Measurements from ENCODE around the gene ASPM.

Gene ASPM, protein sequence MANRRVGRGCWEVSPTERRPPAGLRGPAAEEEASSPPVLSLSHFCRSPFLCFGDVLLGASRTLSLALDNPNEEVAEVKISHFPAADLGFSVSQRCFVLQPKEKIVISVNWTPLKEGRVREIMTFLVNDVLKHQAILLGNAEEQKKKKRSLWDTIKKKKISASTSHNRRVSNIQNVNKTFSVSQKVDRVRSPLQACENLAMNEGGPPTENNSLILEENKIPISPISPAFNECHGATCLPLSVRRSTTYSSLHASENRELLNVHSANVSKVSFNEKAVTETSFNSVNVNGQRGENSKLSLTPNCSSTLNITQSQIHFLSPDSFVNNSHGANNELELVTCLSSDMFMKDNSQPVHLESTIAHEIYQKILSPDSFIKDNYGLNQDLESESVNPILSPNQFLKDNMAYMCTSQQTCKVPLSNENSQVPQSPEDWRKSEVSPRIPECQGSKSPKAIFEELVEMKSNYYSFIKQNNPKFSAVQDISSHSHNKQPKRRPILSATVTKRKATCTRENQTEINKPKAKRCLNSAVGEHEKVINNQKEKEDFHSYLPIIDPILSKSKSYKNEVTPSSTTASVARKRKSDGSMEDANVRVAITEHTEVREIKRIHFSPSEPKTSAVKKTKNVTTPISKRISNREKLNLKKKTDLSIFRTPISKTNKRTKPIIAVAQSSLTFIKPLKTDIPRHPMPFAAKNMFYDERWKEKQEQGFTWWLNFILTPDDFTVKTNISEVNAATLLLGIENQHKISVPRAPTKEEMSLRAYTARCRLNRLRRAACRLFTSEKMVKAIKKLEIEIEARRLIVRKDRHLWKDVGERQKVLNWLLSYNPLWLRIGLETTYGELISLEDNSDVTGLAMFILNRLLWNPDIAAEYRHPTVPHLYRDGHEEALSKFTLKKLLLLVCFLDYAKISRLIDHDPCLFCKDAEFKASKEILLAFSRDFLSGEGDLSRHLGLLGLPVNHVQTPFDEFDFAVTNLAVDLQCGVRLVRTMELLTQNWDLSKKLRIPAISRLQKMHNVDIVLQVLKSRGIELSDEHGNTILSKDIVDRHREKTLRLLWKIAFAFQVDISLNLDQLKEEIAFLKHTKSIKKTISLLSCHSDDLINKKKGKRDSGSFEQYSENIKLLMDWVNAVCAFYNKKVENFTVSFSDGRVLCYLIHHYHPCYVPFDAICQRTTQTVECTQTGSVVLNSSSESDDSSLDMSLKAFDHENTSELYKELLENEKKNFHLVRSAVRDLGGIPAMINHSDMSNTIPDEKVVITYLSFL (N-terminal part only)

DNA sequence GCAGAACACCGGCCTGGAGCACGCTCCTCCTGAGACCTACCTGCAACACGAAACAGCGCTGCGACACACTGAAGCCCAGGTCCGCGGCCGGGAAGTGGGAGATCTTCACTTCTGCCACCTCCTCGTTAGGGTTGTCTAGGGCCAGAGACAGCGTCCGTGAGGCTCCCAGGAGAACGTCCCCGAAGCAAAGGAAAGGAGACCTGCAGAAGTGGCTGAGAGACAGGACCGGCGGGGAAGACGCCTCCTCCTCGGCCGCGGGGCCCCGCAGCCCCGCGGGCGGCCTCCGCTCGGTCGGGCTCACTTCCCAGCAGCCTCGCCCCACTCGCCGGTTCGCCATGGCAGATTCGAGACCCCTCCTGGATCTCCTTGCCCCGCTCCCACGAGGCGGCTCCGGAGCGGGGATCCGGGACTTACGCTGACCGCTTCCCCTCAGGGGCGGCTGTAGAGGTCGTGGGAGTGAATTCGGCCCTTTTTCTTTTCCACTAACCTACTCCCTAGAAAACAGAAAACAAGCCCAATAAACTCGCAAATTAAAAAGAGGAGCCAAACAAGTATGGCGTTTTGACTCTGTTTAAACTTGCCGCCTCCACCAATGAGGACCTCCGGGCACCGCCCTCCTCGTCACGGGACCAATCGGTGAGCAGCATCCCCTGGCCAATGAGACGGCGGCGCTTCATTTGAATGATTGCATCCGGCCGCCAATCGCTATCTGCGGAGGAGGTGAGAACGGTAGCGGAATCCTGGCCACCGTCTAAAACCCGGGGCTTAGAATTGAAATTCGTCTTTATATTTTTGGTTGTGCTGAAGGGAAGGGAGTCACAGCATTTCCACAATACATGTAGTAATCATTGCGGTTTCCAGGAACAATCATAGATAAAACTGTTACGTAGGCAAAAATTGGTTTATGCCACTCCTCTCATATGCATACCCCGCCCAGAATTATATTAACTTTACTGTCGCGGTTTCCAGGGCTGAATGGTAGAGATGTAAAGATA is at the start of gene ASPM:
Gene ASPM (minus strand): TSS at position 569 of the 995 bp plus-strand sequence. CDS start 232 bp downstream, at position 337.
- DNase-seq = peak; percentile 99

DNA sequence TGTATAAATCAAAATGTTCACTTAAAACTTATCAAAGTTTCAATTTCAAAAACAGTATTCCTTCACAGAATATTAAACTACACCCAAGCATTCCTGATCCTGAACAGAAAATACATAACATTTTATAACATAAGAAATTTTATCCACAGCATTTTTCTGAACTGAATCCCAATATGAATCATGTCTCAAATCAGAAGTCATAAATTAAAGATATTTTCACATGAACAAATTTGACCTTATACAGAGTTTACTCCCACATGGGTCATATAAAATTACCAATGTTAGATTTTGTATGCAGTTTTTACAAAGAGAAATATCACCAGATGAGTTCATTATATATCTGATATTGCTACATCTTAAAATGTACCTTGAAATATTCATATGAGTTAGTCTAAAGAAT is 48.6 kb upstream of the ASPM start:
- DNase-seq = no peak

DNA sequence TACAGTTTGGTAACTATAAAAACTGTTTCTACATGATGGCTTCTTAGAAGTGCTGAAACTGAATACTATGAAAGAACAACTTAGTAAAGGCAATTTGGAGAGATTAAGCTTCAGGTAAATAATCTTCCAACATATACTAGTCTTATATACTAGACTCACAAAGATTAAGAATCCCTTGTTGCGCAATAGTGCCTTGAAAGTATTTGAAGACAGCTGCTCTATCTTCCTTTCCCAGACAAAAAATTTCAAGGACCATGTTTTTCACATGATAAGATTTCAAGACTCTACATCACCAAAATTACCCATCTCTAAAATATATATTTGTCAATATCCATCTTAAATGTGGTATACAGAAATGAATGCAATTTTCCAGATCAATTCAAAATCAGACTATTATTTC is 37.7 kb upstream of the ASPM start:
- DNase-seq = peak; percentile 35

DNA sequence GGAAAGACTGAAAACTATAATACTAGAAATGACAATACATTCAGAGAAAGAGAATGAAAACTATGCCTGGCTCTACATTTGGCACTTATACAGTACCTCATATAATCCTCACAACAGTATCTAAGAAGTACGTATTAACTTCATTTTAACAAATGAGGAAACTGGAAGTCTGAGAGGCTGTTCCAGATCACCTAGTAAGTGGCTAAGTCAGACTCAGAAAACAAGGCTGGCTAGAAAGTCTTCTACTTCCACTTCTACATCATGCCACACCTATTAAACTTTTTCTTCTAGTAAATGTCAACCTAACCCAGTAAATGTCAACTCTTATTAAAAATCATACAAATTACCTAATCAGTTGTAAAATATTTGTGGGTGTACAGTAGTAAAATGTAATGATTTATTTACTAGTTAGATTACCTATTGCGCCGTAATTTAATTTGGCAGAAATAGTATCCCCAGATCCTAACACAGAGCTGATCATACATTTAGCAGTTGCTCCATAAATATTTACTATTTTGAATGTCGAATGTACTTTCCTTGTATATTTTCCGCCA is 36.8 kb upstream of the ASPM start:
- no peak for DNase-seq

DNA sequence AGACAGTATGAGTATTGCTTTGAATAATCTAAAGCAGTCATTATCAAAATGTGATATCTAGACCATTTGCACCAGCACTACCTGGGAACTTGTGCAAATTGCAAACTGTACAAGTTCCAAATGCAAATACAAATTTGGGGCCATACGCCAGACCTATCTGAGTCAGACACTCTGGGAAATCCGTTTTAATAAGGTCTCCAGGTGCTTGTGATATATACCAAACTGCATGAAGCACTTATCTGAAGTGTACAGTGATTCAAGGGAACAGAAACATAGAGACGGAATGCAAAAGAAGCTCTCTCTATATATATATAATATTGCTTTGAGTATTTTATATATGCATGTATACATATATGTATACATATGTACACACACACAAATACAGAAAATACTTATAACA is 36.2 kb upstream of the ASPM start:
- no peak for DNase-seq

DNA sequence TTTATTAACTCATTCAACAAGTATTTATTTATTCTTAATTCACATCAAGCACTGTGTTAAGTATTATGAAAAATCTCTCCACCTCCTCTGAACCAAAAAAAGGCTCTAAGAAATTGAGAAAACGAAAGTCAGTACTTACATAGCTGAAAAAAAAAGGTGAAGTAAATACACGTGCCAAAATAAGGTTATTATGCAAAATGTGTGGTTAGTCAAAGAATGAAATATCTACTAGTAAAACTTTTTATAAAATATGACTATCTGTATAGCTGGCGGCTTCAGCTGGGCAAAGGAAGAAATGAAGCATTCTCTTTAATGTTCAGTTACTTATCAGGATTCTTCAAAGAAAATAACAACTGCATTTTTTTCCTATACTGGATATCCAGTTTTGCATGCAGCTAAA is 35.5 kb upstream of the ASPM start:
- no peak for DNase-seq

DNA sequence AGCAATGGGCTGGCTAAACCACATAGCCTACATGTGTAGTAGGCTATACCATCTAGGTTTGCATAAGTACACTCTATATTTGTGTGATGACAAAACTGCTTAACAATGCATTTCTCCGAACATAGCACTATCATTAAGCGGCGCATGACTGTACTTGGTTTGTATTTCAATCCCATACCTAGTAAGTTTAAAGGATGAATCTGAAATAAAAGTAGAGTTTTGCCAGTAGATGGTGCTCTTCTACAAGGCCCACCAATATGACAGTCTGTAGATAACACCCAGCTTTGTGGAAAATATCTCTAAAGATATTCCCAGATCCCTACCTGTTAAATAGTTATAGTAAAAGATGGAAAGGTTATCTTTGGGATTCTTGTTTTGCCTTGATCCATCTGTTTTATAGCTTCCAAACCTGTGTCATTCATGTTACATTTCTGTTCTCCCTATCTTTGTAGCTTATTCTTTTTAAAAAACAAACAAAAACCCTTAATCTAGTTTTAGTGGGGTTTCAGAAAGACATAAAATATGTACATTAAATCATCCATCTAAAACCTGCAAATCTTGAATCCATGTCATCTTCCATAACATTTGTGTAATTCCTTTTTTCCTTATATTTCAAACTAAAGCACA is 33.9 kb upstream of the ASPM start:
- DNase-seq = peak; percentile 71

DNA sequence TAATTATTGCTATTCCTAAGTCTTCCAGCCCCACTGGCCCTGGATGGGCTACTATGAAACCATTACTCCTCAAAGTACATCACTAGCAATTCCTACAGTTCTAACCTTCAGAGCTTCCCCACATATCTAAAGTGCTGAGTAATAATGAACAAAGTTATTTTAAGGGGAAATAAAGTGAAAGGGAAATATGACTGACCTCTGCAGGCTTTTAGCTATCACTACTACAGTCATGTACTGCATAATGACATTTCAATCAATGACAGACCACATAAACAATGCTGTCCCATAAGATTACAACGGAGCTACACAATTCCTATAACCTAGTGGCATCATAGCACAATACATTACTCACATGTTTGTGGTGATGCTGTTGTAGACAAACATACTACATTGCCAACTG is 32.5 kb upstream of the ASPM start:
- DNase-seq = peak; percentile 83

DNA sequence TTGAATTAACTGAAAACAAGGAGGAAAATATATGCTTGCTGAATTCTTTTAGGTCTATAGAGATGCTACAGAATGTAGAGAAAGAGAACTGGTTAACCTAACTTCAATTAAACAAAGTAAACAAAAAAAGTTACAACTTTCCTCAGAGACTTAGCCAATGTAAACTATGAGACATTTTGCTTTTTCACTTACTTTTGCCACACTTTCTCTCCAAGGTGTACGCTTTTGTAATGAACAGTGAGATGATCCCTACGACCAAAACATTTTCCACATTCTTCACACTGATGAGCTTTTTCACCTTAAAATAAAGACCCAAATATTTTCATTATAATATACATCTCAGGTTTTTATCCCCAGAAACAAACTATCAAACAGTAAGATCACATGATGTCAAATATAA is 28.3 kb upstream of the ASPM start:
- no peak for DNase-seq

DNA sequence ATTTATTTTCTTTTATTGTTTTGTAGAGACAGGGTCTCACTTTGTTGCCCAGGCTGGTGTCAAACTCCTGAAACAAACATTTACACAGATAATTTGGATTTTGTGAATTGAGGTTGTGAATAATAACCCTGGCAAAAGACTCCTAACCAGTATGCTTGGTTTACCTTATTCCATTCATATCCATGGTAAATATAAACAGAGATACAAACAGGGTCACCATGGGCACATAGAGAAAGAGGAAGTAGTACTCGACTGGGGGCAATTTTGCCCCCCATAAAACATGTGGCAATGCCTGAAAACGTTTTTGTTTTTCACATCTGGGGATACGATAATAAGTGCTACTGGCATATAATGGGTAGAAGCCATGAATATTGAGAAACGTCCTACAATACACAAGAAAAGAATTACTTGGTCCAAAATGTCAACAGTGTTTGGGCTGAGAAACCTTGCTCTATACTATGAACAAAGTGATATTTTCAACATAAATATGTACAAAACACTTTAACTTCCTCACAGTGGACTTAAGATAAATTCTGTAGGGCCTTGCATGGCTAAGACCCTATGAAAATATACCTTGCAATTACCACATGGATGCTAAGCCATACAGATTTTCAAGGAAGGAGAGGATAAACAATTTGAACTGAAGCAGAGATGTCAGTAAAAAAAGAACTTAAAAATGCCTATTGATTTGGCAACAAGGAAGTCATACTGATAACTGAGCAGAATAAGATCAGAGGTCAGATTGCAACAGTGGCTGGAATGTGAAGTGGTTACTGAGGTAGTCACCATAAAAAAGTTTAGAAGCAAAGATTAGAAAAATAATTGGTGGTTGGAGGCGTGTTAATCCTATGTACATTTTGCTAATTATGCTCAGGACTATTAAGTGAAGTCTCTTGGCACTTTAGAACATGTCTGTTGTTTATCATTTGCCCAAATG is 27.4 kb upstream of the ASPM start:
- DNase-seq = peak; percentile 59

DNA sequence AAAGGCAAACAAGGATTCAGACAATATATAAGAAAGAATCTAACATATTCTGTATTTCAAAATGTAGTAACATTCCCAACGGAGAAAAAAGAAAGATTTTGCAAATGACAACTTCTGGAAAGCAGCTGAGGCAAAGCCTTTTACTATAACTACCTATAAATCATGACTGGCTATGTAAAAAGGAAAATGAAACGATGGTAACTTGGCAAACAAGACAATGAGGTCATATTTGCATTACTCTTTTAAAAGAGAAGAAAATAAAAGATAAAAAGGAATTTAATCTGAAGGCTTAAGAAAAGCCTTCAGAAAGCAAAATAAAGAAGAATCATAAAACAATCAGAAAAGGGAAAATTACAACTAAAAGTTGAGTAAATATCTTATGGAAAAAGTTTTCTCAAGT is 25.1 kb upstream of the ASPM start:
- DNase-seq = no peak

DNA sequence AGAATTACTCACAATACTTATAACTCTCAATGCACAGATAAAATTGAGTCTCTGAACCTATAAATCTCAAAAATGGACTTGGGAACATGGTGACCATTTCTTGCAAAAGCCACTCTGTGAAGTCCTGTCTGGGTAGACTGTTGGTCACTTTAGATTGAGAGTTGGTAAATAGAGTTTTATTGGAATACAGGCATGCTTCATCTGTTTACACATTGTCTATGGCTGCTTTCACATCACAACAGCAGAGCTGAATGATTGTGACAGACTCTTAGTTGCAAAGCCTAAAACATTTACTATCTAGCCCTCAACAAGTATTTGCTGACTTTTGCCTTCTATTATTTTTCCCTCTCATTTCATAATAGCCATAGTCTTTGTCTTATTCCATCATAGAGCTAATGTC is 24.1 kb upstream of the ASPM start:
- DNase-seq = no peak

DNA sequence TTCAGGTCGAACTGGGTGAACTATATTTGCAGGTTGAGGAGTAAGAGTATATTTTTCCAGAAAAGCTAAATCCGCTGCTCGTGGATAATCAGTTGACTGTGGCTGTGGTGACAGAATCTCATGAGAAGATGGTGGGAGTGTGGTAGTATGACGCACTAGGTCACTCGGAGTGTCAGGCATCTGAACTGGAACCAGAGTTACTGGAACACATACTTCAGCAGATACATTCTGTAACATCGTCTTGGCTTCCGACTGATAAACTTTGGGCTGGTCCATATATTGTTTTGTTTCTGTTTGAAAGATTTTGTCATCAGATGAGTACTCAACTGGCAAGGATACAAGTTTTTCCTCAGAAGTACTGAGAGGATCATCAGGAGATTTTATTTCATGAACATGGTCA is 13.0 kb upstream of the ASPM start:
- DNase-seq = no peak

DNA sequence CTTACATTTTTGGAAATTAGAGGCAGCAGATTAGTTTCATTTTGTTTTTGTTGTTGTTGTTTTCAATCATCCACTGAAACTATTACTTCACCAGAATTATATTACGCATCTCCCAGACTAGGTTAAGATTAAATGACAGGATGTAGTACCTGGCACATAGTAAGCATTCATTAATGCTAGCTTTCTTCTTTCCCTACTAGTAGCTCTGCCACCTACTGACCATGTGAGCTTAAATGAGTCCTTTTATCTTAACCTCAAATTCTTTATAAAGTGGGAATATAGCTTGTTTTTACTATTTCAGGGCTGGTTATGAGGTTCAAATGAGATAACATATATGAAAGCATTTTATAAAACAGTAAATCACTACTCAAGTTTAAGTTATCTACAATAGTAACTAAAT is 10.2 kb upstream of the ASPM start:
- DNase-seq = no peak

DNA sequence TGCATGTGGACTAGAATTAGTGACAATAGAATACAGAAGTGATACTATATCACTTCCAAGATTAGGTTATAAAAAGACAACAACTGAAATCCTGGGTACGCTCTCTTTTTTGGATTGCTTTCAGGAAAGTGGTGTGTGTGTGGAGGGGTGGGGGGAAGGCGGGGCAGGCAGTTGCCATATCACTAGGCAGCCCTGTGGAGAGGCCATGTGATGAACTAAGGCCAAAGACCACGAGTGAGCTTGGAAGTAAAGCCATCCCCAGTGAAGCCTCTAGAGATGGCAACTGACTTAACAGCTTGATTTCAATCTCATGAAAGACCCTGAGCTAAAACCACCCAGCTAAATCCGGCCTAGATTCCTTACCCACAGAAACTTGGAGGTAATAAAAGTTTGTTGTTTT is 6.2 kb upstream of the ASPM start:
- peak; percentile 47 for DNase-seq

DNA sequence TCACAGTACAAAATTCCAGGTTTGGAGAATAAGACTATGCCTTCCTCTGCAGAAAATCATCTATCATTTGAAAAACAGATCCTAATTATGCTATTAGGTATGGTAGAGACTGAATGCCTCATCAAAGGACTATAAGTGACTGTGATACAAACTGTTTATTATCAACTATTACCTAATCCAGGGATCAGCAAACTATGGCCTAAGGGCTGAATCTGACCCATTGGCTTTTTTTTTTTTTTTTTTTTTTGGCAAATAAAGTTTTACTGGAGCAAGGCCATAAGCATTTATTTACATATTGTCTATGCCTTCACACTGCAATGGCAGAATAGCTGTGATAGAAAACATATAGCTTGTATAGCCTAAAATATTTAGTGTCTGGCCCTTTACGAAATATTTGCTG is 4.7 kb upstream of the ASPM start:
- no peak for DNase-seq

DNA sequence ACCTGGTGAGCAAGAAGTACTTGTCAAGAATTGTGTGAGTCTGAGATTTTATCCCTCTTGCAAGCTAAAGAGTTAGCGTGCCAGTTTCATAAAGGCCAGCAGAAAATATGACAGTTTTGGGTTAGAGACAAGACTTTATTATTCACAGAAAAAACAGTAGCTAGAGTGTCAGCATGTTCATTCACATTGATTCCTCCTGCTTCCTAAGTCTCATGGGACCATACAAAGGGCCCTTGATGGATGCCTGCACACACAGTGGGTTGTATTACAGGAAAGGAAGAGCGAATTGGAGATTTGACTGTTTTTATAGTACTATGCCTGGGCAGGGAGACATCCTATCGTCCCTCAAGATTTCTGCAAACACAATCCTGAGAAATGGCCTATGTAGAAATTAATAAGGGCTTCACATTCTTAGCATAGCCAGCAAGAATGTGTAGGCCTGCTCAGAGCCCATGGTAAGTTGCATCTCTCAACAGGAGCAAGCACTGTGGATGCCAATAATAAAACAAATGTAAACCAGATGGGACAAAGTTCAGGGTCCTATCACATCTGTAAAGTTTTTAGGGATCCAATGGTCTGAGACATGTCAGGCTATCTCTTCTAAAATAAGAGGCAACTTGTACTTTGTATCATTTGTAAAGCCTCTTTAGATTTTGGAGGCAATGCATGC is 4.0 kb upstream of the ASPM start:
- DNase-seq = no peak

DNA sequence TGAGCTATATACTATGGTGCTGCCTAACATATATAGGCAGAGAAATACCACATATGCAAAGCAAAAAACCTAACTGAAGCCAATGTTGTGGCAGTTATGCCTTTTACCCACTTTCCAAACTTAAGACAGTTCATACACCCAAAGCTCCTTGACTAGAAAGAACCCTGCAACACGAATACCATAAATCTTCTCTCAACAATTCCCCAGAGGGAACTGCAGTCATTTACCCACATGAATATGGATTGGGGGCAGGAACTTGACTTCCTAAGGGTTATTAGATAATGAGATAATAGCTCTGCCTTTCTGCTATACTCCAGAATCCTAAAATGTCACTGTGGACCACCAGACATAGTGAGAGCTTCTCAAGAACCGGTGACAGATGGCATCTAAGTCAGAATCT is 2.9 kb upstream of the ASPM start:
- no peak for DNase-seq

DNA sequence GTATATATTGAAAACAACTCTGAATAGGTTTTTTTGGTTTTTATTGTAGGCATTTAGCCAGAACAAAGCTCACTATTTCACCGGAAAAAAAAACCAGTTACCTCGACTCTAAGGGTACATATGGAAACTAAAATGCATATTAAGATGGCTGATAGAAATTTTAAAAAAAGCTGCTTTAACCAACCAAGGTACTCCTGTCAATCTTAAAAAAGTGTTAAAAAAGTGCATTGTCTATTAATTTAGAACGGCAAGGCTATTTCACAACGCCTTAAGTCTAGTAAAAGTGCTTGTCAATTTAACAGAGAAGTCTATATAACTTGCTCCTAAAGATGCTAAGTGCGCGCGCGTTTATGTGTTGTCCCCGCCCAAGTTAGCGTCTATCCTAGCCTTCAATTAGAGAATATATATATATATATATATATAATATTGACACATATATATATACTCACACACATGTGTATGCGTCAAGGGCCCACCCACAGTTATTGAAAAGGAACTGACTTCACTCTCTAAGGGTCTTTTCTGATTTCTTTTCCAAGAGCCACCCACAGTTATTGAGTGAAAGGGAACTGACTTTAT is 934 bp downstream of the ASPM start:
- peak; percentile 41 for DNase-seq

Data from hematopoietic multipotent progenitor cell treated with erythropoietin and hydrocortisone succinate and interleukin-3 and kit ligand, for 4 days (in vitro differentiated cells).